Keratinocyte (primary cell): ENCODE results near the gene CA11. TPM values are rescaled to one million over a fixed set of nuclear protein-coding genes. Genes with fewer than 3 reads are reported as not detected.

Source experiments
- DNase-seq: peaks from one replicate; pipeline ENCODE4 v3.0.0-alpha.2; 2011; ENCODE audit warnings: low read depth, missing footprints, low spot score
- FAIRE-seq: peaks from 2 replicates; lab custom pipeline; 2011; peaks lifted over from hg19 to GRCh38; lab: Jason Lieb, UNC
- H2AFZ ChIP-seq: 2 replicates; pipeline ENCODE4 v1.6.0; 2012; ENCODE audit warnings: low read length, control low read depth, inconsistent platforms; ENCODE audit not compliant: control insufficient read depth
- H3K27ac ChIP-seq: 2 replicates; pipeline ENCODE4 v1.5.1; 2011; ENCODE audit warnings: low read length; ENCODE audit not compliant: control insufficient read depth, insufficient read depth
- H3K27me3 ChIP-seq: 3 replicates; pipeline ENCODE4 v1.6.0; 2011; ENCODE audit warnings: low read length; ENCODE audit not compliant: control insufficient read depth, insufficient read depth; ENCODE audit errors: extremely low read depth
- H3K36me3 ChIP-seq, 2 experiments: 2 replicates in 1 of 2; 3 replicates in 1 of 2; pipeline ENCODE4 v1.5.1; 2011; ENCODE audit warnings: low read length in 2 of 2, mild to moderate bottlenecking in 1 of 2; ENCODE audit not compliant: control insufficient read depth in 2 of 2, insufficient read depth in 2 of 2; ENCODE audit errors: extremely low read depth in 1 of 2
- H3K4me1 ChIP-seq: 3 replicates; pipeline ENCODE4 v1.5.1; 2011; ENCODE audit warnings: low read length; ENCODE audit not compliant: control insufficient read depth, insufficient read depth; ENCODE audit errors: extremely low read depth
- H3K4me2 ChIP-seq: 3 replicates; pipeline ENCODE4 v1.6.0; 2011; ENCODE audit warnings: low read depth, low read length; ENCODE audit not compliant: control insufficient read depth, insufficient read depth; ENCODE audit errors: extremely low read depth
- H3K4me3 ChIP-seq, 3 experiments: fragments of 200-600 bp in 1 of 3; sonication (generic) in 1 of 3; 2 replicates in 2 of 3; 3 replicates in 1 of 3; pipeline ENCODE4 v1.5.1; 2011 to 2016; ENCODE audit warnings: low read length in 3 of 3, mild to moderate bottlenecking in 3 of 3, control low read depth in 2 of 3, inconsistent platforms in 1 of 3, low read depth in 1 of 3, mixed read lengths in 1 of 3, mixed run types in 1 of 3, moderate library complexity in 1 of 3; ENCODE audit not compliant: control insufficient read depth in 2 of 3, insufficient read depth in 2 of 3; ENCODE audit errors: extremely low read depth in 1 of 3
- H3K79me2 ChIP-seq: 2 replicates; pipeline ENCODE4 v1.6.0; 2012; ENCODE audit warnings: low read length; ENCODE audit not compliant: control insufficient read depth, insufficient read depth
- H3K9ac ChIP-seq: 3 replicates; pipeline ENCODE4 v1.6.0; 2011; ENCODE audit warnings: low read length; ENCODE audit not compliant: control insufficient read depth, insufficient read depth; ENCODE audit errors: extremely low read depth
- H3K9me1 ChIP-seq: 3 replicates; pipeline ENCODE4 v1.6.0; 2011; ENCODE audit warnings: low read length; ENCODE audit not compliant: control insufficient read depth, insufficient read depth; ENCODE audit errors: extremely low read depth
- H3K9me3 ChIP-seq: 2 replicates; pipeline ENCODE4 v1.5.1; 2012; ENCODE audit warnings: low read depth, low read length; ENCODE audit not compliant: control insufficient read depth
- H4K20me1 ChIP-seq: 3 replicates; pipeline ENCODE4 v1.6.0; 2011; ENCODE audit warnings: low read length; ENCODE audit not compliant: control insufficient read depth, insufficient read depth; ENCODE audit errors: extremely low read depth
- CTCF ChIP-seq, 3 experiments: IDR thresholded peaks in 1 of 3; conservative IDR thresholded peaks in 1 of 3; optimal IDR thresholded peaks in 1 of 3; 2 replicates in 2 of 3; 3 replicates in 1 of 3; pipeline versions ENCODE3 to v1.5.1; 2011; ENCODE audit warnings: low read length in 3 of 3, mild to moderate bottlenecking in 3 of 3, moderate library complexity in 2 of 3, control low read depth in 1 of 3, inconsistent platforms in 1 of 3; ENCODE audit not compliant: insufficient read depth in 2 of 3; ENCODE audit errors: extremely low read depth in 1 of 3
- EZH2 ChIP-seq: IDR thresholded peaks from one replicate; pipeline ENCODE4 v1.6.1; 2012; ENCODE audit warnings: inconsistent platforms, mild to moderate bottlenecking, low read length, moderate library complexity
- dilution Hi-C: fragments of 300-500 bp; cut with MboI; formaldehyde crosslinking; loops from one replicate; pipeline ENCODE4 v1.7.0; 2020; ENCODE audit warnings: low sequenced_read_pairs; ENCODE audit not compliant: extremely low pct_ligation_motif_present
- polyA plus RNA-seq, 5 experiments: library from polyadenylated mRNA; depleted of rRNA in 3 of 5; stranded (reverse) in 3 of 5; stranded (forward) in 1 of 5; unstranded in 1 of 5; fragments of >200 nt; gene quantifications; 1 replicate in 1 of 5; 2 replicates in 3 of 5; 3 replicates in 1 of 5; pipeline versions ENCODE4 v1.2.1 to v1.2.3, GENCODE V29; 2011 to 2012; ENCODE audit warnings: missing spikeins in 2 of 5, low read depth in 1 of 5, low replicate concordance in 1 of 5

The CA11 gene
- polyA plus RNA-seq, 1 donor (not counting 4 experiments of a cell fraction or from before 2014, with no cell fraction given), result 1.6 TPM

- Histone ChIP-seq H3K79me2 (no peaks in the 10 kb centered on the region), H3K4me1 (peaks cover 4% of the 10 kb centered on the region), H3K4me2 (no peak overlapping the region), H2AFZ (no peak overlapping the region), H3K9ac (no peak overlapping the region), H3K4me3 (no peak overlapping the region), H3K27ac (no peak overlapping the region), H3K27me3 (no peaks in the 10 kb centered on the region), H3K36me3 (no peaks in the 10 kb centered on the region), H3K9me1 (no peaks in the 10 kb centered on the region), H3K9me3 (no peaks in the 10 kb centered on the region), H4K20me1 (no peaks in the 10 kb centered on the region)
- TF ChIP-seq CTCF (optimal IDR thresholded peaks at IDR 0.05 in 1 of 3, IDR thresholded peaks at IDR 0.05 in 1 of 3, conservative IDR thresholded peaks at IDR 0.05 in 1 of 3; ENCODE audit: extremely low read depth in 1 of 3, insufficient read depth in 2 of 3, low read length in 3 of 3) (no peak), EZH2 (no peak)
- no peak for DNase-seq
- no peak for FAIRE-seq
- dilution Hi-C loops, result no loop called here
Measured at GRCh38 chr19:48661711-48662090, 15.7 kb upstream of the CA11 start.

GRCh38 chr19:48660852-48661710, 15.1 kb upstream of the CA11 start:
- no peak overlapping the region for H2AFZ ChIP-seq

More at GRCh38 chr19:48660852-48661710, 15.1 kb upstream of the CA11 start:
- Histone ChIP-seq H3K9me1 (no peaks in the 10 kb centered on the region), H3K4me3 (no peak overlapping the region), H4K20me1 (no peaks in the 10 kb centered on the region), H3K9me3 (no peaks in the 10 kb centered on the region), H3K27ac (no peak overlapping the region), H3K9ac (no peak overlapping the region), H3K4me1 (peaks cover 4% of the 10 kb centered on the region), H3K4me2 (peak overlapping the region; percentile 1), H3K36me3 (no peaks in the 10 kb centered on the region), H3K27me3 (no peaks in the 10 kb centered on the region), H3K79me2 (no peaks in the 10 kb centered on the region)
- dilution Hi-C loops, result no loop called here
- no peak for TF ChIP-seq EZH2
- TF ChIP-seq CTCF (optimal IDR thresholded peaks at IDR 0.05 in 1 of 3, IDR thresholded peaks at IDR 0.05 in 1 of 3, conservative IDR thresholded peaks at IDR 0.05 in 1 of 3; ENCODE audit: extremely low read depth in 1 of 3, insufficient read depth in 2 of 3, low read length in 3 of 3), result no peak
- DNase-seq, result no peak
- peak; percentile 98 for FAIRE-seq
